ENCODE results near the gene TOLLIP.
"Not testable (repeated sequence)": the region's sequence is repeated elsewhere in the genome, so short reads cannot be mapped to it uniquely, and the experiment has no call there.

Gene TOLLIP

DNA sequence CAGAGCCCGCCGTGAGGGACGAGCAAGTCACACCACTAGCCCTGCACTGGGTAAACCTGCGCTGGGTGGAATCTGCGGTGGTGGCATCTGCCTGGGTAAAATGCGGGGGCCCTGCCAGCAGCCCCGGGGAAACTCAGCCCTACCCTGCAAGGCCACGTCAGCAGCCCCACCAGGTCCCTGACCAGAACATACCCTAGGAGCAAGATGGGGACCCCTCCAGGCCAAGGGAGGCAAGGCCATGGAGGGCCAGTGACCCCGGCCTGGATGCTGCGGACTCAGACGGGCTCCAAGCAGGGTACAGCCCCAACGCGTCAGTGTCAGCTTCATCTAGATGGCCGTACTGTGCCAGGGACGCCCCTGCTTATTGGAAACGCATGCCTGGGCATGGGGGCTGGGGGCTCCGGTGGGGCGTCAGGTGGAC, 26.3 kb downstream of the TOLLIP start:
- DNase-seq (ENCODE audit: low read depth, low spot score), result no peak

DNA sequence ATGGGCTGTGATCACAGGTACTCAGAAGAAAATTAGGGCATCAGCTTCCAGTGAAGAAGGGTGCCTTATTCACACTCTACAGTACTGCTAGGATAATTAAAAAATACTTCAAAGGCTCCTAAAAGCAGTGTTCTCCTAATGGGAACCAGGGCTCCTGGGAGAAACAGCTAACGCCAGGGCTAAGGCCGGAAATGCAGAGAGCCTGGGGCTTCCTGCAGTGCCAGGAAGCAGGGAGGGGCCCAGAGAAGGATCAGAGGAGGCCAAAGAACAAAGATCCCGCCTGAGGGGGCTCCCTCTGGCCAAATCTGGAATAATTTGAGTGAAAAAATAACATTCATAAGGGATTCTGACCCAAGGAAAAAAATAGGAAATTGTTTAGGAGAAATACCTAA, 27.5 kb downstream of the TOLLIP start:
- DNase-seq (ENCODE audit: low read depth, low spot score), result no peak

DNA sequence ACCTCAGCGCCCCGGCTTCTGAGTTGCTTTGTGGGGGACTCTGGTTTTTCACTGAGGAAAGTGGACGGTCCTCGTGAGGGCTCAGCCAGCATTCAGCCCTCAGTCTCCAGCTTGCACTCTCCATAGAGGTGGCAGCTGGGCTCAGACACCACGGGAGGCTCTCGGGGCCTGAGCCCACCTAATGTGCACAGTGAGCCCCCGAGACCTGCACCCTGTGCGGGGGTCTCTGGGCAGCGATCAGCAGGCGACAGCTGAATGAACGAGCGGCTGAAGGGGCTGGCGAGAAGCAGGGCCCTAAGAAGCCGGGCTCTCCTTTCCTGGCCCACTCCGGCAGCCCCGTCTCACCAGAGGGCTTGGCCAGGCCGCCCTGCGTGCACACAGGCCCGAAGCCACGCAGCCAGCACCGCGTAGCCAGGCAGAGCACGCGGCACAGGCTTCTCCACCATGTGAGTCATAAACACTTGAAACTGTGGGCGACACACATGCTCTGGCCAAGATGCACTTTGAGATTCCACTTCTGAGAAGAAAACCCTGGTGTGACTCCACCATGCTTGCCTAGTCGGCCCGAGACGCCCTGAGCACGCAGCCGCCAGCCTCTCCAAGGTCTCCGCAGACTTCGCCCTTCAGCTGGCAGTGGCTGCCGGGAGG, 28.0 kb downstream of the TOLLIP start:
- DNase-seq (ENCODE audit: low read depth, low spot score), result no peak

DNA sequence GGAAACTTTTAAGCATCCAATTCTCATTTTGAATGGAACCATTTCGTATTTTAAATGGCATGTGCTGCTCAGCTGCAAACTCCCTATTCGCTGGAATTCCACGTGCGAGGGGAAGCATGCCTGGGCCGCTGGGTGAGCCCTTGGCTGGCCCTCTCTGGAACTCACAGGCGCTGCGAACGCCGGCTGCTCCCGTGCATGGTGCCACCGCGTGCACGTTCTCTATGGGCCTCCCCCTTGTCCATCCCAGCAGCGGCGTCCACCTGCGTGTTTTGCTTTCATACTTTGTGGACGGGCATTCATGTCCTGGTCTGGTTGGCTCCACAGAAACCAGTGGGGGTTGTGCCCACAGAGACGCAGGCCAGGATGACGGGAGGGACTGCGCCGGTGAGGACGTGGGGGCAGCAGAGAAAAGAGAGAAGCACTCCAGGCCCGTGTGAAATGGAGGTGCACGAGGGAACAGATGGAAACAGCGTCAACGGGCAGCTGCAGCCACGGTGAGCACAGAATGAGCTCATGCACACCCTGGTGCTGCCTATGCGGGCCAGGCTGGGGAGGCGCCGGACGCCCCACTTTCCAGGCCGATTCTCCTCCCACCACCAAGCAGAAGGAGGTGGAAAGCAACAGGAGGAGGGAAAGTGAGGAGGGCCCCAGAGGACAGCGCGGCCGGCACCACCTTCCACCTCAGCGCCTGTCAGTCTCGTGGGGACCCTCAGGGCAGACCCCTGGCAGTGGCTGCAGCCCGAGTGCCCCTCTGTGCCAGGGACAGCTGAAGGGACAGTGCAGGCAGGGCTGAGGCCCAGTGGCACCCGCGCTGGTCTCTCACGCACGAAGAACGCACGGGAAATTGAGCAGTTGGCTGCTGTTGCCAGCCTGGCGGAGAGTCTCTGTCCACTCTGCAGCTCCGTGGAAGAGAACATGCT, 29.1 kb downstream of the TOLLIP start:
- no peak for DNase-seq (ENCODE audit: low read depth, low spot score)

DNA sequence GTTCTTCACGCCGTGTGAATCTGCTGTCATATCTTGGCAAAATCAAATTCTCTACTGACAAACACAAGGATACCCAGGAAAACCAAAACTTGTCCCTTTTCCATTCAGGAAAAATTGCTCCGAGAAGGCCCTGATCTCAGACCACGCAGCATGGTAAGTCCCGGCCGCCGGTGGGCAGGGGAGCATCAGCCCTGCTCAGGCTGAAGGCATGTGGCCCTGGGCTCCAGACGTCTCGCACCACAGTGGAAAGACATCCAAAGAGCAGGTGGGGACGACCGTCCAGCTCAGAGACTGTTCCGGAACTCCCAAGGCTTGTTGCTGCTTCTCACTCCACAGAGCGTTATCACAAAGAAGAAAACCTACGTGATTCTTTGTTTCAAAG, 29.8 kb downstream of the TOLLIP start:
- no peak for DNase-seq (ENCODE audit: low read depth, low spot score)

DNA sequence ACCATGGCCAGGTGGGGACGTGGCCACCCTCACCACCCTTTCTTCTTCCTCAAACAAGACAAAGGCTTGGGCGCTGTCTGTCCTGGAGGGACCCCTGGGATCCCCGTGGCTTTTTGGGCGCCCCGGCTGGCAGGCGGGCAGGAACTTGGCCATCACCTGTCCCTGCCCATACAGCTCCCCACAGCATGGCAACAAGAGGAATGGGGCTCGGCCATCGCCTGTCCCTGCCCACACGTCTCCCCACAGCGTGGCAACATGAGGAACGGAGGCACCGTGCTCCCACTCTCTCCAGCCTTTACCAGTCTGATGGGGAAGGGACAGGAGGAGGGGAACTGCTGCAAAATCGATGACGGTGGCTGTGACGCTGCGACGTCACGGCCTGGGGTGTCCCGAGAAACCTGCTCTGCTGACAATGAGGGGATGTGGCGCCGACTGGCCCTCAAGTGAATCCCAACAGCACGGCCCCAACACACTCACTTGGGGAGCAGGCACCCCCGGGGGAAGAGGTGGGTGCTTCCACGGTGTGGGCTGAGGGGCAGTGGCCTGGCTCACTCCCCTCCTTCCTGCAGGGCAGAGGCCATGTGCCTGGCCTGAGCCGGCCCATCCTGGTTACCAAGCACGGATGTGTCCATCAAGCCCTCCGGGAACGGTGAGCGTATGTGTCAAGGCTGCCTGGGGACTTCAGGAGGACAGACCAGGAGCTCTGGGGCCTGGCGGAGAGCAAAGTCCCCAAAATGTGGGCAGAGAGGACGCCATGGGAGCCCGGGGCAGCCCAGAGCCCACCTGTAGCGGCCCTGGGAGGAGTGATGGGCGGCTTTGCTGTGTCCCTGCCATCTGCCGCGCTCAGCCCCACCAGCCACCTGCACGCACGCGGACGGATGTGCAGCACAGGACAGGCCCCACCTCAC, 30.4 kb downstream of the TOLLIP start:
- no peak for DNase-seq (ENCODE audit: low read depth, low spot score)

DNA sequence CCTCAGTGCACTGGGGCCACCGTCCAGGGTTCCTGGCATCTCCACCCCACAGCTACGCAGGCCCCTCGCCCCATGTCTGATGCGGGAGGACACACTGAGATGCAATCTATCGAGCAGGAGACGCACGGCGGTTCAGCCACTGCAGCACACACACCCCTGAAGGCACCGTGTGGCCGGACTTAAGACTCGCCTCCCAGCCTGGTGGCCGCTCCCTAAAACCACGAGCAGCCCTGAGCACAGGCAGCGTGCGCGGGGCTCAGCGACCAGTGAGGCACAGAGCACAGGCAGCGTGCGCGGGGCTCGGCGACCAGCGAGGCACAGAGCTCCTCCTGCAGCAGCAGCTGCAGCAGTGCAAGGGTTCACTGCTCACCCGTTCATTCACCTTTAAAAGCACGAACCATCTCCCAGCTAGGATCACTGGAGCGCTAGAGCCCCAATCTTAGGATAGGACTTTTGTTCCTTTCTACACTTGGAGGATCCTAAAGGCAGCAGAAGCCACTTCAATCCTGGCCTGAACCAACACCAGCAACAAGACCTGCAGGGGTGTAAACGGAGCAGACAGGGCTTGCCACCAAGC, 31.4 kb downstream of the TOLLIP start:
- DNase-seq (ENCODE audit: low read depth, low spot score), result no peak

DNA sequence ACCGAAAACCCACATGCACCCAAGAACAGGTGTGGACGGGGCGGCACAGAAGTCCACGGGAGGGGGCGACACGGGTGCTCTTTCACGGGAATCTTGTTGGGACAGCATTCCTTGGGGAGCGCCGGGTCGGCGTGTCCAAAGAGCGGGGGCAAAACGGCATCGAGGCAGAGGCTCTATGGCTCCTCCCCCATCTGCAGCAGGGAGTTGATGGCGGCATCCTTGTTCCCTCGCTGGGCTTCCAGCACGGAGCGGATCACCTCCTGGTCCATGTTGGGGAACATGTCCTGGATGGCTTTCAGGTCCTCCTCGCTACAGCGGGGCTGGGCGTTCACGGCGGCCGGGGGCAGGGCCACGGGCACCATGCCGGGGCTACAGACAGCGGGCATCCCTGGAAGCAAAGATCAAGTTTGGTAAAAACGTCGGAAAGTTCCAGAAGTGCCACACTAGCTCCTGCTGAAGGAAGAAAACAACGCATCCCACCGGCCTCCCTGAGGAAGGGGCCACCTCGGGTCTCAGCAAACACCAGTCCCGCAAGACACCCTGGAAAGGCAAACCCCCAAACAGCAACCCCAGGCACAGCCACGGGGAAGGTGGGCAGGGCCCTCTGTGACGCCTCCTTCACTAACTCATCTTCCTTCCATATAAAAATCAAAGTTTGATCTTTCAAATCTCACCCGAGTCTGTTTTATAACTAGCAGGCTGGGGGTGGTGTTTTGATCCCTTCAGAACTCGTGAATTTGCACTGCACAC, 32.4 kb downstream of the TOLLIP start:
- no peak for DNase-seq (ENCODE audit: low read depth, low spot score)

DNA sequence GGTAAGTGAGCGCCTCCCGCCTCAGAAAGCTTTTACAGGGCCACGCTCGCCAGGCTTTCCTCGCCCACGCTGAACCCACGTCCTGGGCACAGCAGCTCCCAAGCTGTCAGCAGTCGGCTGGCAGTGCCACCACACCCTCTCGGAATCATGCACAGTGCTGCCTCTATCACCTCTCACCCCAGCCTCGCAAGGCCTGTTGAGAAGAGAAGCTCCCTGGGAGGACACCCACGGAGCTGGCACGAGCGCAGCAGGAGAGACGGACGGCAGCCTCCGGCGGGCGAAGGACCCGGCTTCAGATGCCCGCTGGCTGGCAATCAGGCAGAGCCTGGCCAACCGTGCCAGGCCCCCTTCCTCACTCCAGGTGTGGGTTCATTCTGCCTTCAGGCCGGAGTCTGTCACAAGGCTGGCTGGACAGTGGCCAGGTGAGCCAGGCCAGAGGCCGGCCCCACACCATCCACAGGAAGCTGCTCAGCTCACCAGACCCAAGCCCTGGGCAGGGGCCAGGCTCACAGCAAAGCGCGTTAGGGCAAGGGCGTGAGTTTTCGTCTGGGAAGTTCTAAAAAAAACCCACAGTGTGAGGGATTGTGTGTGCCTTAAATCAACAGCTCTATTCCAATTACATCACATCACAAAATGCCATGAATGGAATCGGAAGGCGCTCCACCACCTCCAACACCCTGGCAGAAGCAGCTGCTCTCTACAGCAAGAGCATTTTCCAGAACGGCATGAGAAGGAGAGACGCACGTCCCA, 33.2 kb downstream of the TOLLIP start:
- no peak for DNase-seq (ENCODE audit: low read depth, low spot score)

DNA sequence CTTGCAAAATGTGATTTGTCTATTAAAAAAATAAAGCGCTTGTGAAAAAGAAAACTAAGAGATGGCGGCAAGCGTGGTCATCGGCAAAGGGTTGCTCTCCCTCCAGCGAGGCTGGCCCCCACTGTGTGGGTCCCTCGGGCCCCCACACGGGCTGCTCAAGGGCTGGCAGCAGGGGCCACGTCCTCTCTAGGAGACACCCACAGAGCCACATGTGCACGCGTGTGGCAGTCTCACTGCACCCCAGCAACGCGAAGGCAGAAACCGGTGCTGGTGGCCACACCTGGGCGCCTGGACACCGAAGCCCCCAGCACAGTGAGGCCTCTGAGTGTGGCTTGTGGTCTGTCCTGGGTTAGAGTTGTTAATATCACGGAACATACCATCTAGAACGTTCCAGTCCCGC, 34.4 kb downstream of the TOLLIP start:
- no peak for DNase-seq (ENCODE audit: low read depth, low spot score)

DNA sequence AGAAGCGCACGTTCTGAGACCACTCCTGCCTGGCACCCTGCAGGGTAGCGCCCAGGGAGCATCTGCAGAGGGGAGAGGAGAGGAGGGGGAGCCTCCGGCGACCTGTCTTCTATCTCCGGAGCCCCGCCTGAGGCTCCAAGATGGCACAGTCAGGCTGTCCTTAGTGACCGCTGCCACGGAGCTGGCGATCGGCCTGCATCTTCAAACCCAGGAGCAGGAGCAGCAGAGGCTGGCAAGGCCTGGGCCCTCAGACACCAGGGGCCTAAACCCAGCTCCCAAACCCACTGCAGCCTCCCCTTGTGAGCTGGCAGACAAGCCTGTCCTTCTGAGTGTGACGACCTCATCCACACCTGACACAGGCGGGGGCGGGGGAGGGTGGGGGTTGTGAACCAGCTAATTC, 34.9 kb downstream of the TOLLIP start:
- no peak for DNase-seq (ENCODE audit: low read depth, low spot score)

DNA sequence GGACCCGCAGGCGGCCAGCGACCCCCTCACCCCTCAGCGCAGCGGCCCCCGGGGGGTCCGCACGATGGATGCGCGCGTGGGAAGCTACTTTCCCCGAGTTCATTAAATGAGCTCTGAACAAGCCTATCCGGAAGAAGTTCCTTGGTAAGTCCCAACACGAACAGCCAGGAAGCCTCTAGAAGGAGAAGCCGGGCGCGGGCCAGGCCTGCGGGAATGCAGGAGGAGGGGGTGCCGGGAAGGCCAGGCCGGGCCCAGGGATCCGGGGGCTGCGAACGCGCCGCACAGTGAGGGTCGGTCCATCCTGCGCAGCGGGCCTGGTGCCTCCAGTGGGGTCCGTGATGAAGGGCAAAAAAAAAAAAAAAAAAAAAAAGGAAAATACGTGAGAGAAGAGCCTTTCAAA, 36.9 kb downstream of the TOLLIP start:
- DNase-seq (ENCODE audit: low read depth, low spot score), result no peak

DNA sequence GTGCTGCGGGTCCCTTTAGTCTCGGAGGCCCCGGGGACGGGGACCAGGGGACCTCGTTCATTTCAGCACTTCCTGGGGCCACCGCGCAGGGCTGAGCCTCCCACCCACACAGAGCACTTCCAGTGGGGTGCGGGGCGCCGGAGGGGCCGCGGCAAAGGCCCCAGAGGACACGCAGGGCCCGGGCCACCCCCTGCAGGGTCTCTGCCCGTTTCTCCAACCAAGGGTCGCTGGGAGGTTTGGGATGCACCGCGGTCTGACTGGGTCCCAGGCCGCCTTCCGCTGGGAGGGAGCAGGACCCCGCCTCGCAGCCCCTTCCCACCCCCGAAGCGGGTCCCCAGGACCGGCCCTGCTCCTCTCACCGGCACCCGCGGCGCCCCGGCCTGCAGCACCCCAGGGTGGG, 37.5 kb downstream of the TOLLIP start:
- no peak for DNase-seq (ENCODE audit: low read depth, low spot score)

DNA sequence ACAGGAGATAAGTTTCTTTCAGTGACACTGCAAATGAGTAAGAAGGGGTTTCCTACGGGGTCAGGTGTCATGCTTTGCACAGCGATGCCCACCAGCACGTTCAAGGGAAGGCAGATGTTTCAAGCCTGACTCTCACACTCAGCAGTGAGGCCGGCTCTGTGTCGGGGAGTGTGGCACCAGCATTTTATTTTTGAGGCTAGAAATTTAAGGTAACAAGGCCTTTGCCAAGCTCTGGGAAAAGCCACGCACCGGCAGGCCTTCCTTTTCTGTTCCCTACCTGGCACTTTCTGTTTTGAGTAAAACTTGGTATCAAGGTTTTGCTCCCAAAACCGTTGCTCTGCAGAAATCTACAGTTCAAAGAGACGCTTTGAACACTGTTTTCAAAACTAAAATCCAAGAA, 38.0 kb downstream of the TOLLIP start:
- DNase-seq (ENCODE audit: low read depth, low spot score), result no peak

DNA sequence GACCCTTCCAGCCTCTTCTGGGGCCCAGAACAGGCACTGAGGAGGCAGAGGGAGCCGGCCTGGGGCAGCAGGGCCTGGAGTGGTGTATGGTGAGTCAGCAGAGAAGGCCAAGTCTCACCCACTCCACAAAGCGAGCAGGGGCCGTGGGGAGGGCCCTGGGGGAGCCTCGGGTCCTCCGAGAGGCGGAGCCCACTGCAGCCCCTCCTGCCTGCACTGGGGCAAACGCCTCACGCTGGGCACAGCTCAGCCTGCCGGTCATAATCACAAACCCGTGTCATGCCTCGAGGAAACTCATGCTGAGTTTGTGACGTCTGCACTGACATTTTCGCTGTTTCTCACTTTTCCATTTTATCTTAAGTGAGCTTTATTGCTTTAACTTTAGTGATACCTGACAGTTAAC, 38.4 kb downstream of the TOLLIP start:
- DNase-seq (ENCODE audit: low read depth, low spot score), result no peak

DNA sequence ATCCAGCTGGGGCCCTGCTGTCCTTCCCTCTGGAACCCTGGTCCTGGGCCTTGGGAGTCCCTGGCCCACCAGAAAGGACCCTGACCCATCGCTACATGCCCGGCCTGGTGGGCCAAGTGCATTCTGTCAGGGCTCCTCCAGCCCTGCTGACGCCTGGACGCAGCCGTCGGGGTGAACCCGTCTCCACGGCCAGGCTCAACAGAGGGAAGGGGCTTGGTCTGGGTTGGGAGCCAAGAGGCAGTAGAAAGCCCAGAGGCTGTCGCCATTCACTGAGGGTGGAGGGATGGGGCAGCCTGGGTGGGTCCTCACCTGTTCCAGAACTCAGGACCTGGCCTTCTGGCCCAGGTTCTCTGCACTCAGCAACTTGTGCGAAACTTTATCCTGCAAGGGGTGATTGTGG, 39.0 kb downstream of the TOLLIP start:
- DNase-seq (ENCODE audit: low read depth, low spot score), result no peak

DNA sequence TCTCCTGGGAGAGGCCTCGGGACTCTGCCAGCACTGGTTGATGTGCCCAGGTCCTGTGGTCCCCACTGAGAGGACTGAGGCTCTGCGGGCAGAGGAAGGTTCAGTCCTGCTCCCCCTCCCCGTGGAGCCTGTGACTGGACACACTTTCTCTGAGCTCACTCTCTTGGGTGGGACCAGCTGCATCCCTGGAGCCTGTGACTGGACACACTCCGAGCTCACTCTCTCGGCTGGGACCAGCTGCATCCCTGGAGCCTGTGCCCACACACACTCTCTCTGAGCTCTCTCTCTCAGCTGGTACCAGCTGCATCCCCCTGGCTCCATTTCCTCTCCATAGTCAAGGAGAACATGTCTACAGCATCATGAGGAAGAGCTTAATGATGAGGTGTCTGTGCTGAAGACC, 39.5 kb downstream of the TOLLIP start:
- DNase-seq (ENCODE audit: low read depth, low spot score), result no peak

DNA sequence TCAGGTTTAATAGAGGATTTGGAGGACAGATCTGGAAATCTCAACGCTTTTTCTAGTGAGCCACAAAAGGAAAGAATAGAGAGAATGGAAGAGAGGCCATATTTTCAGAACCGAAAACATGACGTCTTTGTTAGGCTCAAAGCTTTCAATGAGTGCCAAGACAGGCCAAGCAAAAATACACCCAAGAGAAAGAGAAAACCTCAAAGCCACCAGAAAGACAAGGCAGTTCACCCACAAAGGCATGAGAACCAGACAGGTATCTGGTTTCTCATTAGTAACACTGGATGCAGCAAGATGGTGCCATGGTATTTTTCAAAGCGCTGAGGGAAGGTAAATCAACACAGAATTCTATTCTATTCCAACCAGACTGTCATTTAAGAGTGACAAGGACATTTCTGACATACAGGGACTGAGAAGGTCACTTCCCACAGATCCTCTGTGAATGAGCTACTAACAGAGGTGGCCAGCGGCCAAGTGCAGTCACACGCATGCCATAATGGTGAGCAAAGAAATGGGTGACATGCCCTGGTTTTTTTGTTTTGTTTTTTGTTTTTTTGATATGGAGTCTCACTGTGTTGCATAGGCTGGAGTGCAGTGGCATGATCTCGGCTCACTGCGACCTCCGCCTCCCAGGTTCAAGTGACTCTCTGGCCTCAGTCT, 41.9 kb downstream of the TOLLIP start:
- no peak for DNase-seq (ENCODE audit: low read depth, low spot score)

DNA sequence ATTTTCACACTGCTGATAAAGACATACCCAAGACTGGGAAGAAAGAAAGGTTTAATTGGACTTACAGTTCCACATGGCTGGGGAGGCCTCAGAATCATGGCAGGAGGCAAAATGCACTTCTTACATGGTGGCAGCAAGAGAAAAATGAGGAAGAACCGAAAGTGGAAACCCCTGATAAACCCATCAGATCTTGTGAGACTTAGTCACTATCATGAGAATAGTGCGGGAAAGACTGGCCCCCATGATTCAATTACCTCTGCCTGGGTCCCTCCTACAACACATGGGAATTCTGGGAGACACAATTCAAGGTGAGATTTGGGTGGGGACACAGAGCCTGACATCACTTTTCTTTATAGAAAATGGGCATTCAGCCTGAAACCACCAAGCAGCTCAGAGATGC, 42.5 kb downstream of the TOLLIP start:
- DNase-seq (ENCODE audit: low read depth, low spot score), result not testable (repeated sequence)

DNA sequence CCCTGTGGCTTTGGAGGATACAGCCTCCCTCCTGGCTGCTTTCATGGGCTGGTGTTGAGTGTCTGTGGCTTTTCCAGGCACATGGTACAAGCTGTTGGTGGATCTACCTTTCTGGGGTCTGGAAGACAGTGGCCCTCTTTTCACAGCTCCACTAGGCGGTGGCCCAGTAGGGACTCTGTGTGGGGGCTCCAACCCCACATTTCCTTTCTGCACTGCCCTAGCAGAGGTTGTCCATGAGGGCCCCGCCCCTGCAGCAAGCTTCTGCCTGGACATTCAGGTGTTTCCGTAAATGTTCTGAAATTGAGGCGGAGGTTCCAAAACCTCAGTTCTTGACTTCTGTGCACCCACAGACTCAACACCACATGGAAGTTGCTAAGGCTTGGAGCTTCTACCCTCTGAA, 44.0 kb downstream of the TOLLIP start:
- not testable (repeated sequence) for DNase-seq (ENCODE audit: low read depth, low spot score)
